Bone marrow (tissue), 2 donors: ENCODE results near the gene MAP2K2.

Source experiments
- DNase-seq, 2 donors: peaks; one replicate each; lab custom pipeline; 2025; lab: John Stamatoyannopoulos, UW

MAP2K2 gene

DNA sequence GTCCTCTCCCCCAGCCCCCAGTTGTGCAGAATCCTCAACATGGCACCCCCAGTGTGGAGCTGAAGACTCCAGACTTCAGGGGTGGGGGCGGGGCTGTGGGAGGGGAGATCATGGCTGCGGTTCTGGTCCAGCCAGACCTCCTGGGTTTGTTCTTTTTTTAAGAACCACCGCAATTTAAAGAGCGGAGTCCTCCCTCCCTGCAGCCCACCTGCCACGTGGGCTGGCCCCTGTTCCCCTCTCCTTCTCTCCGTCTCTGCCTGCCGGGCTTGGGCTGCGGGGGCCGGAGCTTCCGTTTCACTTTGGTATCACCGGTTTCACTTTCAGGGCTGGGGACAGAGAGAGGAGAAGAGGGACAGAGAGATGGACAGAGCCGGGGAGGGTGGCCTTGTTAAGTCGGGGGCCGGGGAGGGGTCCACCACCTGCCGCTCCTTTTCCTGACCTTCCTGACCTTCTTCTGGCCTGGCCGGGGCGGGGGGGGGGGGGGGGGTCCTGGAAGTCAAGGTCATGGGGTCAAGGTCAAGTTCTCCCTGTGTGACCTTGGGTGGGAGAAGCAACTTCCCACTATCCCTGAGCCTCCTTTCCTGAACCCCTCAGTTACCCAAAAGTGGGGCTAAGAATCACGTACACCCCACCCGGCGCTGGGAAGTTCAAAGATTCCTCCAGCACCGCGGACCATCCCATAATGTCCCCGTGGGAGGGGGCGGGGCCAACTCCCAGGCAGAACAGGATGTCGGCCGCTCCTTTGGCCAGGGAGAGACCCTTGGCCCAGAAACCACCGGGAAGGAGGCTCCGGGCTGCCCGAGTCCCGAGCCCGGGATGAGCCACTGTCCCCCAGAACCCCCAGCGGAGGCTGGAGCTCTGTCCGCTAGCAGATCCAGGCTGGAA lies 45.9 kb downstream of the MAP2K2 start:
- peak; percentile 7 to 43 for DNase-seq

- no peak for DNase-seq
These were observed 46.9 kb downstream of the MAP2K2 start for GRCh38 chr19:4077007-4077374.

- DNase-seq: peak; percentile 17 to 20
These were observed 48.5 kb downstream of the MAP2K2 start for GRCh38 chr19:4075373-4075772.

DNA sequence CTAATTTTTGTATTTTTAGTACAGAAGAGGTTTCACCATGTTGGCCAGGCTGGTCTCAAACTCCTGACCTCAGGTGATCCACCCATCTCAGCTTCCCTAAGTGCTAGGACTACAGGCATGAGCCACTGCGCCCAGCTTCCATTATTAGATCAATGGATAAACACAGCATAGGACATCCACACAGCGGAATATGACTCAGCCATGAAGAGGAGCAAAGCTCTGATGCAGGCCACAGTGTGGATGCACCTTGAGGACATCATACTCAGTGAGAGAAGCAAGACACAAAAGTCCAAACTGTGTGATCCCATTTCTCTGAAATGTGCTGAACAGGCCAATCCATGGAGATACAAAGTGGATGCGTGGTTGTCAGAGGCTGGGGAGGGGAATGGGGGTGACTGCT lies 52.3 kb downstream of the MAP2K2 start:
- no peak for DNase-seq

GRCh38 chr19:4069331-4069959 lies 54.5 kb downstream of the MAP2K2 start:
- peak in 1 of 2 donors; percentile 3 for DNase-seq

GRCh38 chr19:4068047-4068966 lies 55.6 kb downstream of the MAP2K2 start:
- no peak for DNase-seq

DNA sequence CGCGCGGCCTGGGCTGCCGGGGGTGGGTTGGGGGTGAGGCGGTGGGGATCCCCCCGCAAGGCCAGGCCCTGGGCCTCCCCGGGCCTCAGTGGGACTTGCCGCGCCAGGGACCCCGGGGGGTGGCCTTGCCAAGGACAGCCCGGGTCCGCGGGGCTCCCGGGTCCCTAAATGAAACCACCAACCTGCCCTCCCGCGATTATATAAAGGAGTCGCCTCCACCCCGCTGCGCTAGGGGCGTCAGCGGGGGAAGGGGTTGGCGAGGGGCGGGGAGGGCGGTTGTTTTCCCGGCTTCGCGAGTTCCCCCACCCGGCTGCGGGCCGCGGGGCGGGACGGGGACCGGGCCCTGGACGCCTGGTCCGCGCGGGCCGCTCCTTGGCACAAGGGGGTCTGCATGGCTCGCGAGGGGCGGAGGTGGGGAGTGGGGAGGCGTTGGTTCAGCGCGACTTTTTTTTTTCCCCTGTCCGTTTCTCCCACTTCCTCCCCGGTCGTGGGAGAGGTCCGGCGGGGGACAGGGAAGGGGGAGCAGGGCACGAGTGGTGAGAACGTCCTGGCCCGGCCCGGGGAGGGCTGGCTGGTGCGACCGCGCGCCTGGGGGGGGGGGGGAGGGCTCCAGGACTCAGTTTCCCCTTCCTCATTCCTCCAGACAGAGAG lies 56.4 kb downstream of the MAP2K2 start:
- peak in 1 of 2 donors; percentile 56 for DNase-seq

GRCh38 chr19:4066682-4067395 lies 57.1 kb downstream of the MAP2K2 start, which contains the start of gene ZBTB7A:
TSS of gene ZBTB7A (minus strand) at chr19:4066899. CDS start at chr19:4055232, 11,667 bp downstream.
- DNase-seq: peak; percentile 62 to 79

DNA sequence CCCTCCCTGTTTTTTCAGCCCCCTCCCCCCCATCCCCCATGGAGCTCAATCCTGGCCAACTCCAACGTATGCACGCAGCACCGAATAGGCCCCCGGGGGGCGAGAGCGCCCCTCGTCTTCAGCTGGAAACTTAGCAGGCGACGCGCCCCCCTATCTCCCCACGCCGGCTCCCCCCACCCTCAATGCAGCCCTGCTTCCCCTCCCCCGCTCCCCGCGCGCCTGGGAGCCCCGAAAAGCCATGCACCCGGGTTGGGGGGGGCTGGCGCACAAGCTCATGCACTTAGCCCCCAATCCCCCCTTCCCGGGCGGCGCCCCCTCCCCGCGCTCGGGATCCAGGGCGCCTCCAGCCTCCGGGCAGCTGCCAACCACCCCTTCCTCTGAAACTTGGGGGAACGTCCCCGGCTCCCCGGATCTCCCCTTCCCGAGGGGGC lies 57.7 kb downstream of the MAP2K2 start:
- DNase-seq: peak in 1 of 2 donors; percentile 63

GRCh38 chr19:4065430-4066175 lies 58.3 kb downstream of the MAP2K2 start:
- DNase-seq: peak; percentile 69 to 76

- DNase-seq: peak in 1 of 2 donors; percentile 46
These were observed 59.2 kb downstream of the MAP2K2 start for GRCh38 chr19:4064496-4065260.

GRCh38 chr19:4064149-4064495 lies 59.8 kb downstream of the MAP2K2 start:
- DNase-seq: no peak

GRCh38 chr19:4063369-4064148 lies 60.4 kb downstream of the MAP2K2 start:
- no peak for DNase-seq

- DNase-seq: no peak
These were observed 61.2 kb downstream of the MAP2K2 start for GRCh38 chr19:4062419-4063368.

DNA sequence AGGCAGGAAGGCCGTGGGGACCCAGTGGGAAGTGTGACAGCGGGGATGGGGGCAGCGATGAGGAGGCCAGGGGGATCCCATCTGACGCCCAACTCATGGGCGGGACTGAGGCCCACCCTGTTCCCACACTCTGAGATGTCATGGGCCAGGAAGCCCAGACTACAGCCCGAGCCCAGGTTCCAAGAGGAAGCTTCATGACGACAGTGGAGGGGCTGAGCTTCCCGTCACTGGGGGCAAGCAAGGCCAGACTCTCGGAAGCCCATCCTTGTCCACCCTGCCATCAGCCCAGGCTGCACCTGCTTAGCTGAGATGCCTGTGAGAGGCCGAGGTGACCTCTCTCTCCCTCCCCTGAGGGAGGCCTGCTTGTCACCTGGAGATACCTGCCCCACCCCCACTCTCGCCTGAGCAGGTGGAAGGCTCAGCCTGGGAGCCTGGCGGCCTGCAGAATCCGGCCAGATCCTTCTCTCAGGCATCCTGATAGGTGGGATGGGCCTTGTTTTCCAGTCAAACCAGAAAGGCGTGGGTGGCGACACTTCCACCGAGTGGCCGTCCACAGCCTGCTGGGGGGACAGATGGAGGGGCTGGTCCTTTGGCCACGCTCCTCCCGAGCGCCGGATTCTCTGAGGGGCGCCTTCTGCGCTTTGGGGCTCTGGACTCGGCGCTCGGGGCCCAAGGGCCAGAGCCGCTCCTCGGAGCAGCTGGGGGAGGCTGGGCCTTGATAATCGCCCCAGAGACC lies 62.1 kb downstream of the MAP2K2 start:
- DNase-seq: no peak

DNA sequence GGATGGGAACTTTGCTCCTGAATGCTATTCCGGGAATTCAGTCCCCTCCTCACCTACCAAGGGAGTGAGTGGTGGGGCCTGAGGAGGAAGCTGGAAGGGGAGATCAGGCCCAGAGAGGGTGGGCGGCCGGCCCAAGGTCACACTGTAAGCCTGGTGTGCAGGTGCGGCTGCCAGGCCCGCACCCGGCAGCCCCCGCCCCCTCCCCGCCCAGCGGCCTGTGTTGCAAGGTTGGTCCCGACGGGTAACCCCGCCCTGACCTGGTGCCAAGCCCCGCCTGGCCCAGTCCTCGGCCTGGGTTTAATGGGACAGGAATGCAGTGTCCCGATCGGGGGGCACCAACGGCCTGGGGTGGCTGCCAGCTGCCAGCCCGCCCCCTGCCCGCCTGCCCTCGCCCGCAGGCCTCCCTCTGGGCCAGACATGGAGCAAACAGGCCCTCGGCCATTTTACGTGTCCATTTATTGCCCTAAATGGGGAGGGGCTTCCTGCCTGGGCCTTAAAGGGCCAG lies 62.7 kb downstream of the MAP2K2 start:
- no peak for DNase-seq
